ENCODE measurements around the gene KRTAP10-2.

KRTAP10-2 gene

GRCh38 chr21:44526096-44526997, 25.0 kb downstream of the KRTAP10-2 start:
- no peaks in the 10 kb centered on the region for H3K27me3 ChIP-seq (ENCODE audit: insufficient read depth, poor library complexity, severe bottlenecking)
- no peaks in the 10 kb centered on the region for H3K4me1 ChIP-seq (ENCODE audit: insufficient read depth, poor library complexity, severe bottlenecking)
- H3K27ac ChIP-seq (ENCODE audit: poor library complexity, severe bottlenecking), result no peak overlapping the region
- TF ChIP-seq, protein P1, sequence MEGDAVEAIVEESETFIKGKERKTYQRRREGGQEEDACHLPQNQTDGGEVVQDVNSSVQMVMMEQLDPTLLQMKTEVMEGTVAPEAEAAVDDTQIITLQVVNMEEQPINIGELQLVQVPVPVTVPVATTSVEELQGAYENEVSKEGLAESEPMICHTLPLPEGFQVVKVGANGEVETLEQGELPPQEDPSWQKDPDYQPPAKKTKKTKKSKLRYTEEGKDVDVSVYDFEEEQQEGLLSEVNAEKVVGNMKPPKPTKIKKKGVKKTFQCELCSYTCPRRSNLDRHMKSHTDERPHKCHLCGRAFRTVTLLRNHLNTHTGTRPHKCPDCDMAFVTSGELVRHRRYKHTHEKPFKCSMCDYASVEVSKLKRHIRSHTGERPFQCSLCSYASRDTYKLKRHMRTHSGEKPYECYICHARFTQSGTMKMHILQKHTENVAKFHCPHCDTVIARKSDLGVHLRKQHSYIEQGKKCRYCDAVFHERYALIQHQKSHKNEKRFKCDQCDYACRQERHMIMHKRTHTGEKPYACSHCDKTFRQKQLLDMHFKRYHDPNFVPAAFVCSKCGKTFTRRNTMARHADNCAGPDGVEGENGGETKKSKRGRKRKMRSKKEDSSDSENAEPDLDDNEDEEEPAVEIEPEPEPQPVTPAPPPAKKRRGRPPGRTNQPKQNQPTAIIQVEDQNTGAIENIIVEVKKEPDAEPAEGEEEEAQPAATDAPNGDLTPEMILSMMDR (IDR thresholded peaks at IDR 0.05; ENCODE audit: poor library complexity, severe bottlenecking), result no peak
- ATAC-seq (ENCODE audit: low read depth) (no peak), DNase-seq (ENCODE audit: low spot score) (no peak)
- H3K9me3 ChIP-seq (ENCODE audit: severe bottlenecking), result peaks cover 7% of the 10 kb centered on the region
- H3K36me3 ChIP-seq (ENCODE audit: low read depth), result no peaks in the 10 kb centered on the region
- no peak overlapping the region for H3K4me3 ChIP-seq (ENCODE audit: severe bottlenecking)

- H3K4me1 ChIP-seq (ENCODE audit: insufficient read depth, poor library complexity, severe bottlenecking), result no peaks in the 10 kb centered on the region
- H3K4me3 ChIP-seq (ENCODE audit: severe bottlenecking), result no peak overlapping the region
- no peaks in the 10 kb centered on the region for H3K36me3 ChIP-seq (ENCODE audit: low read depth)
- TF ChIP-seq, protein P1 (IDR thresholded peaks at IDR 0.05; ENCODE audit: poor library complexity, severe bottlenecking), result no peak
- no peaks in the 10 kb centered on the region for H3K27me3 ChIP-seq (ENCODE audit: insufficient read depth, poor library complexity, severe bottlenecking)
- DNase-seq (ENCODE audit: low spot score), result peak; percentile 45
- no peak overlapping the region for H3K27ac ChIP-seq (ENCODE audit: poor library complexity, severe bottlenecking)
- peaks cover 7% of the 10 kb centered on the region for H3K9me3 ChIP-seq (ENCODE audit: severe bottlenecking)
- ATAC-seq (ENCODE audit: low read depth), result no peak
Measured at GRCh38 chr21:44525391-44526095, 25.8 kb downstream of the KRTAP10-2 start.

DNA sequence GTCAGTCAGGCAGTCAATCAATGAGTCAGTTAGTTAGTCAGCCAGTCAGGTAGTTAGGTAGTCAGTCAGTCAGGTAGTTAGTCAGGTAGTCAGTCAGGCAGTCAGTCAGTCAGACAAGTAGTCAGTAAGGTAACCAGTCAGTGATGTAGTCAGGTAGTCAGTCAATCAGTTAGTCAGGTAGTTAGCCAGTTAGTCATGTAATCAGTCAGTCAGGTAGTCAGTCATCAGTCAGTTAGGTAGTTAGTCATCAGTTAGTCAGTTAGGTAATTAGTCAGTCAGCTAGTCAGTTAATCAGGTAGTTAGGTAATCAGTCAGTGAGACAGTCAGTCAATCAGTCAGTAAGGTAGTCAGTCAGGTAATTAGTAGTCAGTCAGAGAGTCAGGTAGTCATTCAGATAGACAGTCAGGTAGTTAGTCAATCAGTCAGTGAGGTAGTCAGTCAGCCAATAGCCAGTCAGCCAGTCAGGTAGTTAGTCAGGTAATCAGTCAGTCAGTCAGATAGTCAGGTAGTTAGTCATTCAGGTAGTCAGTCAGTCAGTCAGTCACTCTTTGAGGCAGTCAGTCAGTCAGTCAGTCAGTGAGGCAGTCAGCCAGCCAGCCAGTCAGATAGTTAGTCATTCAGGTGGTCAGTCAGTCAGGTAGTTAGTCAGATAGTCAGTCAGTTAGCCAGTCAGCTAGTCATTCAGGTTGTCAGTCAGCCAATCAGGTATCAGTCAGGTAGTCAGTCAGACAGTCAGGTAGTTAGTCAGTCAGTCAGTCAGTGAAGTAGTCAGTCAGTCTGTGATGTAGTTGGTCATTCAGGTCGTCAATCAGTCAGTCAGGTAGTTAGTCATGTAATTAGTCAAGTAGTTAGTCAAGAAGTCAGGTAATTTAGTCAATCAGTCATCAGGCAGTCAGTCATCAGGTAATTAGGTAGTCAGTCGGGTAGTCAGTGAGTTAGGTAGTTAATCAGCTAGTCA, 26.6 kb downstream of the KRTAP10-2 start:
- TF ChIP-seq, protein P1 (IDR thresholded peaks at IDR 0.05; ENCODE audit: poor library complexity, severe bottlenecking), result no peak
- ATAC-seq (ENCODE audit: low read depth) (no peak), DNase-seq (ENCODE audit: low spot score) (no peak)
- peaks cover 7% of the 10 kb centered on the region for H3K9me3 ChIP-seq (ENCODE audit: severe bottlenecking)
- H3K4me3 ChIP-seq (ENCODE audit: severe bottlenecking), result no peak overlapping the region
- no peaks in the 10 kb centered on the region for H3K4me1 ChIP-seq (ENCODE audit: insufficient read depth, poor library complexity, severe bottlenecking)
- no peaks in the 10 kb centered on the region for H3K36me3 ChIP-seq (ENCODE audit: low read depth)
- H3K27me3 ChIP-seq (ENCODE audit: insufficient read depth, poor library complexity, severe bottlenecking), result no peaks in the 10 kb centered on the region
- H3K27ac ChIP-seq (ENCODE audit: poor library complexity, severe bottlenecking), result no peak overlapping the region

DNA sequence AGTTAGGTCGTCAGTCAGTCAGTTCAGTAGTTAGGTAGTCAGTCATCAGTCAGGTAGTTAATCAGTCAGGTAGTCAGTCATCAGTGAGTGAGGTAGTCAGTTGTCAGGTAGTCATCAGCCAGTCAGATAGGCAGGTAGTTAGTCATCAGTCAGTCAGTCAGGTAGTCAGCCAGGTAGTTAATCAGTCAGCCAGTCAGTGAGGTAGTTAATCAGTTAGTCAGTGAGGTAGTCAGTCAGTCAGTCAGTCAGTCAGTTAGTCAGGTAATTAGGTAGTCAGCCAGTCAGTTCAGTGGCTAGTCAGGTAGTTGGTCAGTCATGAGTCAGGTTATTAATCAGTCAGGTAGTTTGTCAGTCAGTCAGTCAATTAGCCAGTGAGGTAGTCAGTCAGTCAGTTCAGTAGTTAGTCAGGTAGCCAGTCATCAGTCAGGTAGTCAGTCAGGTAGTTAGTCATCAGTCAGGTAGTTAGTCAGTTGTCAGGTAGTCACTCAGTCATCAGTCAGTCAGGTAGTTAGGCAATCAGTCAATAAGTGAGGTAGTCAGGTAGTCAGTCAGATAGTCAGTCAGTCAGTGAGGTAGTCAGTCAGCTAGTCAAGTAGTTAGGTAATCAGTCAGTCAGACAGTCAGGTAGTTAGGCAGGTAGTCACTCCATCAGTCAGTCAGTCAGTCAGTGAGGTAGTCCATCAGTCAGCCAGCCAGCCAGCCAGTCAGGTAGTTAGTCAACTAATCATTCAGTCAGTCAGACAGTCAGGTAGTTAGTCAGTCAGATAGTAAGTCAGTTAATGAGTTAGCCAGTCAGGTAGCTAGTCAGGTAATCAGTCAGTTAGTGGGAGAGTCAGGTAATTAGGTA, 27.5 kb downstream of the KRTAP10-2 start:
- no peak overlapping the region for H3K27ac ChIP-seq (ENCODE audit: poor library complexity, severe bottlenecking)
- no peaks in the 10 kb centered on the region for H3K4me1 ChIP-seq (ENCODE audit: insufficient read depth, poor library complexity, severe bottlenecking)
- H3K27me3 ChIP-seq (ENCODE audit: insufficient read depth, poor library complexity, severe bottlenecking), result no peaks in the 10 kb centered on the region
- DNase-seq (ENCODE audit: low spot score) (no peak), ATAC-seq (ENCODE audit: low read depth) (no peak; the same call in 2 of the 3 replicates)
- H3K4me3 ChIP-seq (ENCODE audit: severe bottlenecking), result no peak overlapping the region
- H3K36me3 ChIP-seq (ENCODE audit: low read depth), result no peaks in the 10 kb centered on the region
- H3K9me3 ChIP-seq (ENCODE audit: severe bottlenecking), result peaks cover 7% of the 10 kb centered on the region
- TF ChIP-seq, protein P1 (IDR thresholded peaks at IDR 0.05; ENCODE audit: poor library complexity, severe bottlenecking), result no peak

All from RWPE2 (cell line).